ENCODE measurements around the gene TNIP2. TPM values are rescaled to one million over a fixed set of nuclear protein-coding genes. Genes with fewer than 3 reads are reported as not detected.

Gene TNIP2
- total RNA-seq, 1 experiment from 2014 or later = 41.0 TPM

DNA sequence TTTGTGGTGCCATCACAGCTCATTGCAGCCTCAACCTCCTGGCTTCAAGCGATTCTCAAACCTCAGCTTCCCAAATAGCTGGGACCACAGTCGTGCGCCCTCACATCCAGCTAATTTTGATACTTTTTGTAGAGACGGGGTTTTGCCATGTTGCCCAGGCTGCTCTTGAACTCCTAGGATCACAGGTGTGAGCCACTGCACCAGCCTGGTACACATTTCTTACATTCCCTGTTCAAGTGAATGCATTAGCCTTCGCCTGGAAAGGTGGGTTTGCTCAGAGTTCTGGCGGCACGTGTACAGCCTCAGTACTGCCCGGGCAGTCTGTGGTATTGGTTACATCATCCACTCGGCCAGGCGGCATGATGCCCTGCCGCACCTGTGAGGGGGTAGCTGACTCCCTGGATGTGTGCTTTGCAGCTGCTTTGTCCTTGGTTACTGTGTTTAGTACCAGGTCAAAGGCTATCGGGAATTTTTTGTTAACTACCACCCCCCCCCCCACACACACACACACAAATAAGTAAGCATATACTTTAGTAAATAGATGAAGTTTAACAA, 57.1 kb downstream of the TNIP2 start:
- Histone ChIP-seq H3K4me3 (replicated peaks in 1 of 2; ENCODE audit: low read depth in 1 of 2, low read length in 2 of 2) (no peak overlapping the region), H3K4me1 (ENCODE audit: control insufficient read depth in 1 of 2, insufficient read depth in 2 of 2, low read length in 2 of 2) (no peaks in the 10 kb centered on the region), H3K4me2 (ENCODE audit: low read length) (no peak overlapping the region), H4K20me1 (ENCODE audit: insufficient read depth) (peaks cover 3% of the 10 kb centered on the region; the same call in 1 of the 2 replicates), H3K27me3 (ENCODE audit: insufficient read depth, low read length) (no peaks in the 10 kb centered on the region), H2AFZ (ENCODE audit: low read depth, low read length, poor library complexity, severe bottlenecking) (no peak overlapping the region), H3K9me3 (ENCODE audit: control insufficient read depth in 1 of 2, insufficient read depth in 1 of 2, low read depth in 1 of 2, low read length in 2 of 2) (no peaks in the 10 kb centered on the region), H3K79me2 (ENCODE audit: insufficient read depth, low read length) (no peaks in the 10 kb centered on the region), H3K9me2 (ENCODE audit: insufficient read depth) (no peaks in the 10 kb centered on the region), H3K27ac (ENCODE audit: low read depth, low read length) (no peak overlapping the region), H3K36me3 (ENCODE audit: control insufficient read depth in 1 of 2, insufficient read depth in 2 of 2, low read length in 2 of 2) (peaks cover 38 to 46% of the 10 kb centered on the region in 2 experiments; a peak in 3 of 4 replicates), H3K9ac (ENCODE audit: low read length) (no peak overlapping the region)
- DNase-seq (ENCODE audit: low read depth, low spot score) = no peak
- ChIA-PET RAD21 (ENCODE audit: low non-redundant PET in 1 of 2, low total read pairs in 2 of 2, uncharacterized antibody in 2 of 2, unreplicated experiment in 2 of 2) (no interaction called here), CTCF (no interaction called here), POLR2A (no interaction called here)
- intact Hi-C loops (cut with micrococcal nuclease) = no loop called here
- BruUV-seq (replicated peaks) = no TSS peak
- no peak for TF ChIP-seq SP1 (IDR thresholded peaks at IDR 0.05; ENCODE audit: low read depth)
- no peak for TF ChIP-seq CBX3 (IDR thresholded peaks at IDR 0.05; ENCODE audit: low read depth)
- TF ChIP-seq, protein P1, sequence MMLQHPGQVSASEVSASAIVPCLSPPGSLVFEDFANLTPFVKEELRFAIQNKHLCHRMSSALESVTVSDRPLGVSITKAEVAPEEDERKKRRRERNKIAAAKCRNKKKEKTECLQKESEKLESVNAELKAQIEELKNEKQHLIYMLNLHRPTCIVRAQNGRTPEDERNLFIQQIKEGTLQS (IDR thresholded peaks at IDR 0.05) = no peak
- no peak for TF ChIP-seq ZFX (IDR thresholded peaks at IDR 0.05)
- TF ChIP-seq EZH2phosphoT487 (IDR thresholded peaks at IDR 0.05; ENCODE audit: borderline replicate concordance) = no peak
- no peak for TF ChIP-seq REST (IDR thresholded peaks at IDR 0.05; ENCODE audit: low read depth)
- no peak for TF ChIP-seq ZNF274 (IDR thresholded peaks at IDR 0.05; ENCODE audit: low read depth, low read length)
- ATAC-seq = no peak

Measured in HCT116 (cell line).